Erythroblast (primary cell): ENCODE results near the gene PITX3.
A peak's percentile ranks its signal among the peaks of the same experiment; 100 is the strongest.

ENCODE experiments used
- DNase-seq, 2 experiments: peaks; one replicate each; lab custom pipeline; 2025; lab: John Stamatoyannopoulos, UW
- GATA1 ChIP-seq: IDR thresholded peaks from 2 replicates; pipeline ENCODE4 v1.6.1; 2011; ENCODE audit warnings: low read depth, mild to moderate bottlenecking, control low read depth, low read length, moderate library complexity
- POLR2A ChIP-seq: IDR thresholded peaks from 2 replicates; pipeline ENCODE4 v1.6.1; 2011; ENCODE audit warnings: mild to moderate bottlenecking, low read length

Gene PITX3

GRCh38 chr10:102243309-102243708 is 2.0 kb upstream of the PITX3 start:
- DNase-seq = no peak
- TF ChIP-seq GATA1 (no peak), POLR2A (no peak)

GRCh38 chr10:102242118-102242485 is 790 bp upstream of the PITX3 start:
- DNase-seq = no peak
- no peak for TF ChIP-seq POLR2A
- no peak for TF ChIP-seq GATA1

- no peak for DNase-seq
- TF ChIP-seq POLR2A (no peak), GATA1 (no peak)
These were observed 274 bp downstream of the PITX3 start for GRCh38 chr10:102241032-102241443.

GRCh38 chr10:102240467-102241031 is 763 bp downstream of the PITX3 start:
- TF ChIP-seq GATA1 = no peak
- TF ChIP-seq POLR2A = no peak
- DNase-seq = no peak

GRCh38 chr10:102237711-102238252 is 3.5 kb downstream of the PITX3 start:
- no peak for TF ChIP-seq GATA1
- no peak for TF ChIP-seq POLR2A
- no peak for DNase-seq

GRCh38 chr10:102236006-102236405 is 5.3 kb downstream of the PITX3 start:
- TF ChIP-seq POLR2A (no peak), GATA1 (no peak)
- no peak for DNase-seq

GRCh38 chr10:102235598-102235920 is 5.8 kb downstream of the PITX3 start:
- no peak for TF ChIP-seq GATA1
- no peak for TF ChIP-seq POLR2A
- no peak for DNase-seq

- no peak for TF ChIP-seq POLR2A
- TF ChIP-seq GATA1 = no peak
- no peak for DNase-seq
These were observed 6.3 kb downstream of the PITX3 start for GRCh38 chr10:102234888-102235597.

- no peak for DNase-seq
- TF ChIP-seq POLR2A (no peak), GATA1 (no peak)
These were observed 7.3 kb downstream of the PITX3 start for GRCh38 chr10:102233997-102234396.

GRCh38 chr10:102231357-102232318 is 9.7 kb downstream of the PITX3 start:
- peak; percentile 71 to 81 for DNase-seq
- no peak for TF ChIP-seq GATA1
- no peak for TF ChIP-seq POLR2A

GRCh38 chr10:102230861-102231356 is 10.4 kb downstream of the PITX3 start:
- TF ChIP-seq GATA1 (no peak), POLR2A (no peak)
- peak; percentile 51 to 58 for DNase-seq

GRCh38 chr10:102230264-102230860 is 10.9 kb downstream of the PITX3 start:
- peak; percentile 59 to 67 for DNase-seq
- TF ChIP-seq GATA1 (no peak), POLR2A (no peak)

- TF ChIP-seq POLR2A (no peak), GATA1 (no peak)
- peak; percentile 77 to 90 for DNase-seq
These were observed 11.5 kb downstream of the PITX3 start for GRCh38 chr10:102229810-102230263.
